GM19455 (cell line): Measurements from ENCODE around the gene KIAA1958.

Source experiments
- ATAC-seq: cut with Tn5 transposase; IDR thresholded peaks from one replicate; pipeline ENCODE4 v1.9.1; 2021; ENCODE audit not compliant: unreplicated experiment

The KIAA1958 gene

GRCh38 chr9:112553256-112553826, 66.7 kb downstream of the KIAA1958 start:
- ATAC-seq: no peak

DNA sequence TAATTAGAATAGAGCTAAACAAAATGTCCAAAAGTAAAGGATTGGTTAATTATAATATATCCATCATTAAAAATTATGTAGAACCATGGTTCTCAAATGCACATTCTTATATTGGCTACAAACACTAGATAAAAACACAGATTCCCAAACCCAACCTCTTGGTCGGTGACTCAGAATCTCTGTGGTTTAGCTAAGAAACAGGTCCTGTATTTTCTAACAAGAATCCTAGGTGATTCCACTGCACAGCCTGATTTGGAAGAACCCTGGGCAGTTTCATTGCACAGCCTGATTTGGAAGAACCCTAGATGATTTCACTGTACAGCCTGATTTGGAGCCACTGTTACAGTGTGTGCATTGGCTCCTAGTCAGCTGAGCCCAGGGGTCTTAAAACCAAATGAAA, 67.9 kb downstream of the KIAA1958 start:
- no peak for ATAC-seq

- no peak for ATAC-seq
These were observed 68.5 kb downstream of the KIAA1958 start for GRCh38 chr9:112555101-112555643.

GRCh38 chr9:112555844-112556482, 69.3 kb downstream of the KIAA1958 start:
- no peak for ATAC-seq

DNA sequence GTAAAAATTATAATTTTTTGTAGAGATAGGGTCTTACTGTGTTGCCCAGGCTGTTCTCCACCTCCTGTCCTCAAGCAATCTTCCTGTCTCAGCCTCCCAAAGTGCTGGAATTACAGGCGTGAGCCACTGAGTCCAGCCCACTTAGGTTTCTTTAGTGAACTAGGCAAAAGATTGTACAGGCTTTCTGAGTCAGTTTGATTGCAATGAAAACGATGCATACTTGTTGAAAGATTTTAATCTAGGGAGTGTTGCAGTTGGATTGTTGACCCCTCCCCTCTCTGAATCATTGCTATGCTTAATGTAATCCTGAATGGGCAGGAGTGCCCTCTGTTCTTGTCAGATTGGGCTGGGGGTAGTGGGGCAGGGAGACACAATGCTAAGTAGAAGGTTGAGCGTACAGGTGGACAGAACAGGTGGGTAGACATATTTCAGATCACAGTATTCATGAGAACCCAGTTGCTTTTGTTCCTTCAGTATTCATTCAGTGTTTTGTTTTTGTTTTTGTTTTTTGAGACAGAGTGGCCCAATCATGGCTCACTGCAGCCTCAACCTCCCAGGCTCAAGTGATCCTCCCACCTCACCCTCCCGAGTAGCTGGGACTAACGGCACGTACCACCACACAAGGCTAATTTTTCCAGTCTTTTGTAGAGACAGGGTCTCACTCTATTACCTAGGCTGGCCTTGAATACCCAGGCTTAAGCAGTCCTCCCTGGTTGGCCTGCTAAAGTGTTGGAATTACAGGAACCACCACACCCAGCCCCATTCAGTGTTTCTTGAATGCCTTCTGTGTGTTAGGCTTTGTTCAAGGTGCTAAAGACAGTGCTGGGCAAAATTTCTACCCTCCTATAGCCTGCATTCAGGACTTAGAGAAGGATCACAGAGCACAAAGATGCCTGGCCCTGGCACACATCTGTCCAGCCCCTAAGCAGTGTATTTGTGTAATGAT, 70.1 kb downstream of the KIAA1958 start:
- ATAC-seq: no peak

- ATAC-seq: no peak
These were observed 71.8 kb downstream of the KIAA1958 start for GRCh38 chr9:112558476-112558875.

GRCh38 chr9:112558978-112559377, 72.4 kb downstream of the KIAA1958 start:
- no peak for ATAC-seq

DNA sequence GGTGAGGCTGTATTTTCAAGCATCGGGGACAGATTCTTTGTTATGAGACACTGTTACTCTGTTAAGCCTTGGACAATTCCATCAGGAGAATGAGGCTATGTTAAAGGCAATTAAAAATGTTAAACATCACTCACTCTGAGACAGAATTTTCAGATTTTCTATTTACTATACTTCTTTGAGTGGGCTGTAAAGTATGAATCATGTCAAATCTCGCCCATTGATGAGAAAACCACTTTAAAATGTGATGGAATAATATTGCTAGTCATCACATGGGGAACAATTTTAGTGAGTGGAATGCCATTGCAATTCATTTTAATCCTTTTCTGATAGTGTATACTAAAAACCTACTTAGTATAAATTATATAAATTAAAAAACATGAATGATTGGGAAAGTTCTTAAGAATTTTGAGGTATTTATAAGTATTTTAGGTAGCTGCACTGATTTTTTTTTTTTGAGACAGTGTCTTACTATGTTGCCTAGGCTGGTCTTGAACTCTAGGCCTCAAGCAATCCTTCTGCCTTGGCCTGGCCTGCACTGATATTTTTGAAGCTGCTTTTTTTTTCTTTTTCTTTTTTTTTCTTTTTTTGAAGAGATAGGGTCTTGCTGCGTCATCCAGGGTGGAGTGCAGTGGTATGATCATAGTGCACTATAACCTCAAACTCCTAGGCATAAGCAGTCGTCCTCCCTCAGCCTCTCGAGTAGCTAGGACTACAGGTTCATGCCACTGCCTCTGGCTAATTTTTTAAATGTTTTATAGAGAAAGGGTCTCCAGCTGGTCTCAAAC, 73.2 kb downstream of the KIAA1958 start:
- ATAC-seq: no peak

- no peak for ATAC-seq
These were observed 75.8 kb downstream of the KIAA1958 start for GRCh38 chr9:112562235-112562958.

DNA sequence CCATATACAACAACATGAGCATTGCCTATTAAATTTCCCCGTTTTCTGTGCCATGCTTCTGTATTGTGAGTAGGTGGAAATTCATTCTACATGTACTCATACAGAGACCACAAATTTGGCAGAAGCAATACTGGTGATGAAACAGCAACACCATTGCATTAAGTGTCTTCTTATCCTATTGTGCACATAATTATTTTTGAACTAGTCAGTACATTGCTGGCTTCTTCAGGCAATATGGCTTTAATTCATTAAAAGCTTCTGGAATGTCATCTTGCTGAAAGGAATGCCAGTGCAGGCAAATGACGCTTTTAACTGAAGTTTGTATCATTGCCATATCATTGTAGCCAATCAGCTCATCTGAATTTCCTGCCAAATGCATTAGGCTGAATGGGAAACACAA, 82.6 kb downstream of the KIAA1958 start:
- no peak for ATAC-seq

- ATAC-seq: no peak
These were observed 84.1 kb downstream of the KIAA1958 start for GRCh38 chr9:112570671-112571167.

- ATAC-seq: no peak
These were observed 85.2 kb downstream of the KIAA1958 start for GRCh38 chr9:112571624-112572355.

DNA sequence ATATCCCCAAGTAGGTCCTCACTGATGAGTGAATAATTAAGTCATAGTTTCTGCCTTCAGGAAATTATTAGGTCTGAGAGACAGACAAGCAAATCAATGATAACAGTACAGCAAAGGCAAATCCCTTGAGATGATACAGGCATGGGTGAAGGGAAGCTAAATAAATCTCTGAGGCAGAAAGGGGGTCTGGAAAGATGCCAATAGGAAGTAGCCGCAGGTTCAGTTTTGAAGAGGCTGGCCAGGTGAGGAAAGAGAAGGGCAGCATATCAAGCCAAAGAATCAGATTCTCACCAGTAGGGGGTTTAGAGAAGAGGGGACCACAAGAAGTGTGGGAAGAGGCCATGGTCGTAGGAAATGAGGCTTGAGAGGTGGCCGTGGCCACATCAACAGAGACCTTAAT, 85.8 kb downstream of the KIAA1958 start:
- ATAC-seq: no peak

- no peak for ATAC-seq
These were observed 87.4 kb downstream of the KIAA1958 start for GRCh38 chr9:112574008-112574407.

- ATAC-seq: no peak
These were observed 88.5 kb downstream of the KIAA1958 start for GRCh38 chr9:112575107-112575506.

GRCh38 chr9:112581469-112582176, 95.0 kb downstream of the KIAA1958 start:
- no peak for ATAC-seq

DNA sequence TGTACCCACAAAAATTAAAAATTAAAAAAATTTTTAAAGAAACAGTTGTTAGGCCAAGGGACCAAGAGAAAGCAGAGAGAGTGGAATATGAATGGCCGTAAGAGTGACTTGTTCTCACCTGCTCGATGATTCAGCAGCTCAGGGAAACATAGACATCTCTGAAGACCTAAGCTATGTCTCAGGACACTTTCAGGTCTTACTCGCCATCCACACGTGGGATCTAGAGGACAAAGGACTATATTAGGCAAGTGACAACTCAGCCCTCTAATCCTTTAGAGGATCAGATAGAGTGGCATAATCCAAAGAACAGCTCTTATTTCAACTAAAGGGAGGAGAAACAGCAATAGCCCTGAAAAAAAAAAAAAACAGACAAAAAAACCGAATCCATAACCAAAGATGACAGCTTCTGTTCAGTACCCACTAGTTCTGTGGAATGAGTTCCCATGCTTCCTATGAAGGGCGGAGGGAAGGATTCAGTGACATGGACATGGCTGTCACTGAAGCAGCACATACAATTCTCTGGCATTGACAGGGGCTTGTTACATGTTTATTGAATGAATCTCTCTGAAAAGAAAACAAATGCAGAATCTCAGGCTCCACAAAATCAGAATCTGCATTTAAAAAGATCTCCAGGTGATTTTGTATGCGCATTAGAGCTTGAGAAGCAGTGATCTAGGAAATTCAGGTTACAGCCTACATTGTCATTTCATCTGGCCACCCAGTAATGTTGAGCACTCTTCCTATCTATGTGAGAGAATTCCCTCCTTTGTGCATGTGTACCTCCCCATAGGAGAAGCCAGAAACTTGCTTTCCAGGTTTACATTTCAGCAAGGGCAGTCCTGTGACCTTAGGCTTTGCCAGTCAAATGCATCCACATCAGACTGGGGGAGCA, 96.0 kb downstream of the KIAA1958 start:
- no peak for ATAC-seq
